ENCODE measurements around the gene BMP2. TPM values are rescaled to one million over a fixed set of nuclear protein-coding genes. Genes with fewer than 3 reads are reported as not detected.

BMP2 gene
- total and polyA plus RNA-seq, 2 experiments from 2014 or later = 0.73 to 1.0 TPM

GRCh38 chr20:6730672-6731328, 36.7 kb upstream of the BMP2 start:
- H3K36me3 ChIP-seq (ENCODE audit: insufficient read depth) = no peaks in the 10 kb centered on the region
- no peaks in the 10 kb centered on the region for H3K4me1 ChIP-seq (ENCODE audit: insufficient read depth)
- no peaks in the 10 kb centered on the region for H3K79me2 ChIP-seq (replicated peaks; ENCODE audit: insufficient read depth)
- Mint-ChIP-seq H3K36me3 (ENCODE audit: low read depth) (no peaks in the 10 kb centered on the region), H3K27ac (no peak overlapping the region), H3K27me3 (ENCODE audit: insufficient read depth, low read depth, poor library complexity) (peaks cover under 1% of the 10 kb centered on the region), H3K9me3 (peaks cover 2% of the 10 kb centered on the region; the same call in 2 of the 3 replicates), H3K4me3 (no peak overlapping the region), H3K4me1 (peaks cover under 1% of the 10 kb centered on the region; the same call in 2 of the 3 replicates)
- no peak overlapping the region for H3K4me2 ChIP-seq
- no peak overlapping the region for H3K27ac ChIP-seq (ENCODE audit: low read depth)
- no peak for ATAC-seq
- DNase-seq (ENCODE audit: low spot score) = no peak
- H3K9me2 ChIP-seq (ENCODE audit: insufficient read depth) = peaks cover 4% of the 10 kb centered on the region; the same call in 1 of the 2 replicates
- no peak overlapping the region for H2AFZ ChIP-seq
- no peaks in the 10 kb centered on the region for H4K20me1 ChIP-seq (replicated peaks; ENCODE audit: insufficient read depth)
- TF ChIP-seq STAT1 (IDR thresholded peaks at IDR 0.05; ENCODE audit: unreplicated experiment) (no peak), POLR2AphosphoS5 (IDR thresholded peaks at IDR 0.05; ENCODE audit: low read depth) (no peak), ZNF114 (CRISPR knock-in tag; IDR thresholded peaks at IDR 0.05) (no peak), JUNB (IDR thresholded peaks at IDR 0.05; ENCODE audit: unreplicated experiment) (no peak), ETS1 (IDR thresholded peaks at IDR 0.05) (no peak), CREB1 (CRISPR knock-in tag; IDR thresholded peaks at IDR 0.05; ENCODE audit: low read depth) (no peak), ZNF462 (CRISPR knock-in tag; IDR thresholded peaks at IDR 0.05) (no peak), REST (IDR thresholded peaks at IDR 0.05; ENCODE audit: unreplicated experiment) (no peak), EZH2 (IDR thresholded peaks at IDR 0.05; ENCODE audit: low read depth, unreplicated experiment) (no peak)
- no peak overlapping the region for H3K4me3 ChIP-seq
- H3K27me3 ChIP-seq (ENCODE audit: insufficient read depth) = no peaks in the 10 kb centered on the region
- no peaks in the 10 kb centered on the region for H3F3A ChIP-seq (replicated peaks; ENCODE audit: low read depth)
